K562 (cell line): ENCODE data around the gene MVB12B. TPM values are rescaled to one million over a fixed set of nuclear protein-coding genes. Genes with fewer than 3 reads are reported as not detected.

ENCODE experiments used
- ATAC-seq: fragments of 200-7000 bp; cut with Tn5 transposase; 3 replicates; pipeline ENCODE4 v1.9.1; 2020; ENCODE audit warnings: moderate library complexity
- BruUV-seq: library from RNA; stranded (reverse); fragments of 400-500 nt; replicated peaks from 2 replicates; lab custom pipeline; 2021; lab: Mats Ljungman, UMichigan
- CTCF ChIA-PET: fragments of 300-600 bp; formaldehyde crosslinking; extraction: SDS; loops from one replicate; lab custom pipeline; 2021; ENCODE audit warnings: low intra/inter-chr PET ratio; lab: Yijun Ruan, JAX
- POLR2A ChIA-PET: fragments of 300-600, 350-650 bp; sonication (Branson Sonifier 250); formaldehyde crosslinking; extraction: SDS; loops from one replicate; lab custom pipeline; 2021; ENCODE audit warnings: antibody characterized with exemption, inconsistent platforms; lab: Yijun Ruan, JAX
- DNase-seq, 4 experiments: peaks; one replicate each; pipeline versions ENCODE4 v3.0.0 to v3.0.0-alpha.2; 2011 to 2018; ENCODE audit warnings: low spot score in 3 of 4, mixed read lengths in 3 of 4; ENCODE audit errors: extremely low read depth in 1 of 4
- FAIRE-seq: peaks from 2 replicates; lab custom pipeline; 2011; peaks lifted over from hg19 to GRCh38; lab: Jason Lieb, UNC
- H2AFZ ChIP-seq: 2 replicates; pipeline ENCODE4 v1.6.0; 2011; ENCODE audit warnings: low read depth, low read length, control low read depth, inconsistent platforms
- H3K27ac ChIP-seq: fragments of 200-600 bp; 3 replicates; pipeline ENCODE4 v1.8.0; 2011; ENCODE audit warnings: low read depth, mild to moderate bottlenecking, control low read depth, inconsistent platforms, low read length, moderate library complexity, mixed read lengths; ENCODE audit errors: extremely low read depth
- H3K27me3 ChIP-seq, 2 experiments: fragments of 300-600 bp in 1 of 2; 2 replicates in 1 of 2; 3 replicates in 1 of 2; pipeline versions ENCODE4 v1.6.0 to v1.8.0; 2011; ENCODE audit warnings: inconsistent platforms in 2 of 2, low read length in 2 of 2, mild to moderate bottlenecking in 1 of 2, mixed read lengths in 1 of 2, moderate library complexity in 1 of 2; ENCODE audit not compliant: control insufficient read depth in 2 of 2, insufficient read depth in 2 of 2
- H3K36me3 ChIP-seq: fragments of 300-600 bp; 3 replicates; pipeline ENCODE4 v1.8.0; 2011; ENCODE audit warnings: mild to moderate bottlenecking, low read length, inconsistent platforms; ENCODE audit not compliant: control insufficient read depth, insufficient read depth
- H3K4me1 ChIP-seq, 2 experiments: fragments of 200-600 bp in 1 of 2; replicated peaks in 1 of 2; 2 replicates in 1 of 2; 3 replicates in 1 of 2; pipeline versions ENCODE4 v1.5.1 to v1.8.0; 2011; ENCODE audit warnings: inconsistent platforms in 2 of 2, low read length in 2 of 2, mild to moderate bottlenecking in 1 of 2, mixed read lengths in 1 of 2, moderate library complexity in 1 of 2; ENCODE audit not compliant: control insufficient read depth in 2 of 2, insufficient read depth in 2 of 2
- H3K4me2 ChIP-seq: 2 replicates; pipeline ENCODE4 v1.6.1; 2011; ENCODE audit warnings: low read length, control low read depth, inconsistent platforms, mixed read lengths; ENCODE audit not compliant: insufficient read depth
- H3K4me3 ChIP-seq: fragments of 200-600 bp; sonication (generic), shearing (Covaris generic); 2 replicates; pipeline ENCODE4 v1.5.1; 2016; ENCODE audit warnings: control low read depth, inconsistent platforms
- H3K79me2 ChIP-seq: fragments of 200-600 bp; 3 replicates; pipeline ENCODE4 v1.8.0; 2011; ENCODE audit warnings: low read length, inconsistent platforms; ENCODE audit not compliant: control insufficient read depth, insufficient read depth
- H3K9ac ChIP-seq, 2 experiments: 2 replicates each; pipeline versions ENCODE4 v1.6.0 to v1.6.1; 2011; ENCODE audit warnings: low read depth in 2 of 2, low read length in 2 of 2, control low read depth in 1 of 2, inconsistent platforms in 1 of 2, mild to moderate bottlenecking in 1 of 2, mixed read lengths in 1 of 2; ENCODE audit not compliant: insufficient read depth in 1 of 2
- H3K9me1 ChIP-seq: one replicate; pipeline ENCODE4 v1.6.0; 2011; ENCODE audit warnings: inconsistent platforms, mild to moderate bottlenecking, low read length, moderate library complexity; ENCODE audit not compliant: control insufficient read depth, insufficient read depth
- H3K9me3 ChIP-seq: replicated peaks from 2 replicates; pipeline ENCODE4 v1.5.1; 2011; ENCODE audit warnings: low read depth, low read length, inconsistent platforms; ENCODE audit not compliant: control insufficient read depth, insufficient read depth
- H4K20me1 ChIP-seq: replicated peaks from 2 replicates; pipeline ENCODE4 v1.6.1; 2011; ENCODE audit warnings: low read length, inconsistent platforms, mixed read lengths; ENCODE audit not compliant: control insufficient read depth, insufficient read depth
- MAZ ChIP-seq, 2 experiments: fragments of 450-650 bp in 1 of 2; sonication (generic) in 1 of 2; formaldehyde crosslinking; IDR thresholded peaks in 1 of 2; conservative IDR thresholded peaks in 1 of 2; 2 replicates each; pipeline versions ENCODE4 v1.4.0 to v1.5.0; 2020; ENCODE audit warnings: mild to moderate bottlenecking in 1 of 2, missing genetic modification reagents in 1 of 2
- TEAD2 ChIP-seq: fragments of 450-650 bp; IDR thresholded peaks from 2 replicates; pipeline ENCODE4 v1.6.1; 2016; ENCODE audit warnings: missing genetic modification characterization, control low read depth, missing compliant biosample characterization
- ZNF12 ChIP-seq: sonication (generic); formaldehyde crosslinking; IDR thresholded peaks from 2 replicates; pipeline ENCODE4 v1.4.0; 2020; ENCODE audit warnings: mild to moderate bottlenecking, missing genetic modification reagents
- ZNF175 ChIP-seq: fragments of 200-800 bp; sonication (Bioruptor generic); IDR thresholded peaks from 2 replicates; pipeline ENCODE4 v1.6.1; 2016; ENCODE audit warnings: low read depth, mild to moderate bottlenecking, missing genetic modification characterization, missing compliant biosample characterization
- ZNF239 ChIP-seq: fragments of 250-450 bp; sonication (Bioruptor Pico); IDR thresholded peaks from 2 replicates; pipeline ENCODE4 v1.4.0; 2020; ENCODE audit warnings: mild to moderate bottlenecking
- WGBS: fragments of 100-300 bp; shearing (Covaris generic); methylation state at CpG from one replicate; pipeline ENCODE4 v1.1.6; 2016; ENCODE audit warnings: low coverage, mixed read lengths; ENCODE audit not compliant: insufficient coverage; ENCODE audit errors: missing lambda C conversion rate; 5-methylcytosine and 5-hydroxymethylcytosine counted together
- in situ Hi-C: fragments of 300-500 bp; cut with MboI; formaldehyde crosslinking; loops from 4 replicates; pipeline ENCODE4 v1.15.0; 2018; ENCODE audit warnings: inconsistent platforms, mixed read lengths
- intact Hi-C: fragments of 100-400 bp; cut with micrococcal nuclease; formaldehyde crosslinking; loops from 2 replicates; pipeline ENCODE4 v1.14.2; 2022
- polyA plus RNA-seq, 8 experiments: library from polyadenylated mRNA; depleted of rRNA in 4 of 8; stranded (reverse) in 5 of 8; unstranded in 3 of 8; fragments of >200 nt; fragmentation: Nextera tagmentation in 2 of 8; fragmentation: Illumina TruSeq in 1 of 8; extraction: Ambion mirVana in 2 of 8; extraction: Trizol in 1 of 8; gene quantifications; 2 replicates each; pipeline versions ENCODE4 v1.2.1 to v1.2.3, GENCODE V29; 2011 to 2014; ENCODE audit warnings: inconsistent platforms in 1 of 8, missing spikeins in 1 of 8
- total RNA-seq, 7 experiments: library from RNA; depleted of rRNA in 6 of 7; stranded (reverse); fragments of >200 nt in 6 of 7; fragmentation: Illumina TruSeq in 2 of 7; extraction: Trizol in 2 of 7; gene quantifications; 2 replicates each; pipeline versions ENCODE4 v1.2.1 to v1.2.3, GENCODE V29; 2011 to 2021; ENCODE audit warnings: low replicate concordance in 1 of 7
- TF ChIP-seq, protein P1 (sequence below): fragments of 250-450 bp; sonication (Bioruptor Pico); IDR thresholded peaks from 2 replicates; pipeline ENCODE4 v1.8.0; 2022; ENCODE audit warnings: moderate library complexity, mild to moderate bottlenecking, inconsistent platforms
- TF ChIP-seq, protein P2 (sequence below), 2 experiments: fragments of 450-650 bp; IDR thresholded peaks; 2 replicates each; pipeline ENCODE4 v1.6.1; 2016; ENCODE audit warnings: mild to moderate bottlenecking in 2 of 2, borderline replicate concordance in 1 of 2, low read depth in 1 of 2, moderate library complexity in 1 of 2
- TF ChIP-seq, protein P3 (sequence below): fragments of 250-450 bp; sonication (Bioruptor Pico); IDR thresholded peaks from 2 replicates; pipeline ENCODE4 v1.5.0; 2022; ENCODE audit warnings: mild to moderate bottlenecking

MVB12B gene
- total and polyA plus RNA-seq, 9 of the 15 experiments (the other 6 are each of a cell fraction or from before 2014, with no cell fraction given), result not detected

DNA sequence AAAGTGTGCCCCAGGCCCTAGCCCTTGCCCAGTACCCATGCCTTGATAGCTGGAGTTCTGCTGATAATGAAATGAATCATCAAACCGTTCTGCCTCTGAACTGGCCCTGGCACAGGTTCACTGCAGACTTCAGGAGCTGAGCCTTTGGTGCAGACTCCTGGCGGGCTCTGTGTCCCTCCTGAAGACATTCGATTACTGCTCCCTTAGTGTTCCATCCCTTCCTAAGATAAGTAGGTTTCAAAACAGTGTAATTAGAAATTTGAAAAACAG, 97.2 kb downstream of the MVB12B start:
- TF ChIP-seq ZNF12 (CRISPR knock-in tag) (no peak), MAZ (CRISPR knock-in tag; conservative IDR thresholded peaks at IDR 0.05 in 1 of 2, IDR thresholded peaks at IDR 0.05 in 1 of 2) (no peak), ZNF239 (CRISPR knock-in tag) (no peak), TEAD2 (tag) (no peak), ZNF175 (CRISPR knock-in tag) (no peak)
- TF ChIP-seq, protein P1, sequence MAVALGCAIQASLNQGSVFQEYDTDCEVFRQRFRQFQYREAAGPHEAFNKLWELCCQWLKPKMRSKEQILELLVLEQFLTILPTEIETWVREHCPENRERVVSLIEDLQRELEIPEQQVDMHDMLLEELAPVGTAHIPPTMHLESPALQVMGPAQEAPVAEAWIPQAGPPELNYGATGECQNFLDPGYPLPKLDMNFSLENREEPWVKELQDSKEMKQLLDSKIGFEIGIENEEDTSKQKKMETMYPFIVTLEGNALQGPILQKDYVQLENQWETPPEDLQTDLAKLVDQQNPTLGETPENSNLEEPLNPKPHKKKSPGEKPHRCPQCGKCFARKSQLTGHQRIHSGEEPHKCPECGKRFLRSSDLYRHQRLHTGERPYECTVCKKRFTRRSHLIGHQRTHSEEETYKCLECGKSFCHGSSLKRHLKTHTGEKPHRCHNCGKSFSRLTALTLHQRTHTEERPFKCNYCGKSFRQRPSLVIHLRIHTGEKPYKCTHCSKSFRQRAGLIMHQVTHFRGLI (CRISPR knock-in tag), result no peak
- TF ChIP-seq, protein P2, sequence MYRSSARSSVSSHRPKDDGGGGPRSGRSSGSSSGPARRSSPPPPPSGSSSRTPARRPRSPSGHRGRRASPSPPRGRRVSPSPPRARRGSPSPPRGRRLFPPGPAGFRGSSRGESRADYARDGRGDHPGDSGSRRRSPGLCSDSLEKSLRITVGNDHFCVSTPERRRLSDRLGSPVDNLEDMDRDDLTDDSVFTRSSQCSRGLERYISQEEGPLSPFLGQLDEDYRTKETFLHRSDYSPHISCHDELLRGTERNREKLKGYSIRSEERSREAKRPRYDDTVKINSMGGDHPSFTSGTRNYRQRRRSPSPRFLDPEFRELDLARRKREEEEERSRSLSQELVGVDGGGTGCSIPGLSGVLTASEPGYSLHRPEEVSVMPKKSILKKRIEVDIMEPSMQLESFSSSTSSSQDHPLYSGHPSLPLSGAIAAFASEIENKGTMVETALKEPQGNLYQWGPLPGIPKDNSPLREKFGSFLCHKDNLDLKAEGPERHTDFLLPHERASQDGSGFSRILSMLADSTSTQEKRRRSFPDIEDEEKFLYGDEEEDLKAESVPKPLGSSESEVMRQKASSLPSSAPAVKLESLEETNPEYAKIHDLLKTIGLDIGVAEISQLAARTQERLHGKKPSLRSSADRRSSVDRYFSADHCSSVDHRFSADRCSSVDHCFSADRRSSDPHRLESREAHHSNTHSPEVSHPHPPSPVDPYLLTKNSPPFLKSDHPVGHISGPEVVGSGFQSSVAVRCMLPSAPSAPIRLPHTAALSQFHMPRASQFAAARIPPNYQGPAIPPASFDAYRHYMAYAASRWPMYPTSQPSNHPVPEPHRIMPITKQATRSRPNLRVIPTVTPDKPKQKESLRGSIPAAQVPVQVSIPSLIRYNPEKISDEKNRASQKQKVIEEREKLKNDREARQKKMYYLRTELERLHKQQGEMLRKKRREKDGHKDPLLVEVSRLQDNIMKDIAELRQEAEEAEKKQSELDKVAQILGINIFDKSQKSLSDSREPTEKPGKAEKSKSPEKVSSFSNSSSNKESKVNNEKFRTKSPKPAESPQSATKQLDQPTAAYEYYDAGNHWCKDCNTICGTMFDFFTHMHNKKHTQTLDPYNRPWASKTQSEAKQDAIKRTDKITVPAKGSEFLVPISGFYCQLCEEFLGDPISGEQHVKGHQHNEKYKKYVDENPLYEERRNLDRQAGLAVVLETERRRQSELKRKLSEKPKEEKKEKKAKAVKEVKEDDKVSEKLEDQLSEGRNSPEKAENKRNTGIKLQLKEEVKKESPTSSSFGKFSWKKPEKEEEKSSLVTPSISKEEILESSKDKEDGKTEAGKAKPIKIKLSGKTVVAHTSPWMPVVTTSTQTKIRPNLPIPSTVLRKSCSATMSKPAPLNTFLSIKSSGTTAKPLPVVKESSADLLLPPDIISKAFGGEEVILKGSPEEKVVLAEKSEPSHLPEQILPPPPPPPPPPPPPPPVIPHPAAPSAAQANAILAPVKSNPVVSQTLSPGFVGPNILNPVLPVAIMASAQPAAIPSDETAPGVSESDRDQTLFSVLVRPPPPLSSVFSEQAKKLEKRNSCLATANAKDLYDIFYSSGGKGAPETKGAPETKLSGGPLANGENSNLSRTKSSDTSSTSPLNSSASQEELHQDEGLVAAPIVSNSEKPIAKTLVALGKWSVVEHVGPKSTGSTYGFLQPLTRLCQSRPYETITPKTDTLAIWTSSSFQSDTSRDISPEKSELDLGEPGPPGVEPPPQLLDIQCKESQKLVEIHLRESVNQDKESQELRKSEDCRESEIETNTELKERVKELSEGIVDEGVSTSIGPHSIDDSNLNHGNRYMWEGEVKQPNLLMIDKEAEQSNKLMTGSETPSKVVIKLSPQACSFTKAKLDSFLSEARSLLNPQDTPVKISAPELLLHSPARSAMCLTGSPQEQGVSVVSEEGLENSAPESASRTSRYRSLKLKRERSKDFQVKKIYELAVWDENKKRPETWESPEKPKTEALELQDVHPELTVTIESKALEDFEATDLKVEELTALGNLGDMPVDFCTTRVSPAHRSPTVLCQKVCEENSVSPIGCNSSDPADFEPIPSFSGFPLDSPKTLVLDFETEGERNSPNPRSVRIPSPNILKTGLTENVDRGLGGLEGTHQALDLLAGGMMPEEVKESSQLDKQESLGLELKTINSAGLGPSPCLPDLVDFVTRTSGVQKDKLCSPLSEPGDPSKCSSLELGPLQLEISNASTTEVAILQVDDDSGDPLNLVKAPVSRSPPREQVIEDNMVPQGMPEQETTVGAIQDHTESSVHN (IDR thresholded peaks at IDR 0.05; ENCODE audit: borderline replicate concordance in 1 of 2, low read depth in 1 of 2), result no peak
- TF ChIP-seq, protein P3, sequence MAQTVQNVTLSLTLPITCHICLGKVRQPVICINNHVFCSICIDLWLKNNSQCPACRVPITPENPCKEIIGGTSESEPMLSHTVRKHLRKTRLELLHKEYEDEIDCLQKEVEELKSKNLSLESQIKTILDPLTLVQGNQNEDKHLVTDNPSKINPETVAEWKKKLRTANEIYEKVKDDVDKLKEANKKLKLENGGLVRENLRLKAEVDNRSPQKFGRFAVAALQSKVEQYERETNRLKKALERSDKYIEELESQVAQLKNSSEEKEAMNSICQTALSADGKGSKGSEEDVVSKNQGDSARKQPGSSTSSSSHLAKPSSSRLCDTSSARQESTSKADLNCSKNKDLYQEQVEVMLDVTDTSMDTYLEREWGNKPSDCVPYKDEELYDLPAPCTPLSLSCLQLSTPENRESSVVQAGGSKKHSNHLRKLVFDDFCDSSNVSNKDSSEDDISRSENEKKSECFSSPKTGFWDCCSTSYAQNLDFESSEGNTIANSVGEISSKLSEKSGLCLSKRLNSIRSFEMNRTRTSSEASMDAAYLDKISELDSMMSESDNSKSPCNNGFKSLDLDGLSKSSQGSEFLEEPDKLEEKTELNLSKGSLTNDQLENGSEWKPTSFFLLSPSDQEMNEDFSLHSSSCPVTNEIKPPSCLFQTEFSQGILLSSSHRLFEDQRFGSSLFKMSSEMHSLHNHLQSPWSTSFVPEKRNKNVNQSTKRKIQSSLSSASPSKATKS (CRISPR knock-in tag), result no peak
- TF ChIP-seq, all 486 proteins: peak for 0
- Histone ChIP-seq H3K4me2 (no peak overlapping the region), H3K79me2 (no peaks in the 10 kb centered on the region), H3K27ac (no peak overlapping the region), H4K20me1 (no peaks in the 10 kb centered on the region; the same call in 1 of the 2 replicates), H3K9ac (no peak overlapping the region), H2AFZ (no peak overlapping the region), H3K9me3 (no peaks in the 10 kb centered on the region), H3K9me1 (no peaks in the 10 kb centered on the region), H3K36me3 (no peaks in the 10 kb centered on the region), H3K27me3 (peaks cover 26 to 60% of the 10 kb centered on the region in 2 experiments), H3K4me3 (no peak overlapping the region), H3K4me1 (no peaks in the 10 kb centered on the region)
- intact Hi-C loops (no loop called here), in situ Hi-C loops (no loop called here)
- ChIA-PET POLR2A (no interaction called here), CTCF (no interaction called here)
- ATAC-seq (no peak), DNase-seq (no peak), FAIRE-seq (no peak)
- WGBS, result 2% methylated on average over 3 of the region's 3 CpGs
- BruUV-seq, result no TSS peak
